CD4-positive, alpha-beta T cell treated with Interleukin-4 for 1 hour (primary cell): ENCODE measurements around the gene KCNIP4.

Experiments
- DNase-seq, 2 donors: peaks; one replicate each; pipeline ENCODE4 v3.0.0-alpha.2; 2020 to 2022

KCNIP4 gene

DNA sequence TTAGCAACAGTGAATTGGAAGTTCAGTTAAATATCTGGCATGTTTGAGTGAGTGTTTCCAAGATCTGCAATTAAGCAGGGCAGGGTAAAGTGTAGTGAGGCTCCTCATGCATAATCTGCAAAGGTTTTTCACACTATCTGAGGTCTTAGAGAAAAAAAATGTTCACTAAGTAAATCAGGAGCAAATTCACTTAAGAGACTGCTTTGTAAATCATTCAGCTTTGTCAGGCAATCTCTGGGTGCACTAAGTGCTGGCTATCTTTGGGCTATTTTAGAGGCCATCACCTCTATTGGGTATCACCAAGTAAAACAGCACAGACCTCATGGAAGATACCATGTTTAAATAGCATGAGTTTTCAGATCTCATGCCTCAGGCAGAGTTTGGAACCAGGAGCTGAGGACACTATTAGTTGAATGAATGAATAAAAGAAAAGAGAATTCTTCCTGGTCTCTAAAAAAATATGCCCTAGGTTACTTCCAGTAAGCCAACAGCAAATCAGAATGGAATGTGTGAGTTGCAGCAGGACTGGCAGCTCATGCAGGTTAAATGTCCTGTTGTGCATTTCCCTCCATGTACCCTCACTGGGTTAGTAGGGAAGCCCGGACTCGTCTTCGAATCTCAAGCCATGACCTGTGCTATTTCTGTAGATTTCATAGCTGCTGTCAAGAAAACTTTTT, 195.3 kb downstream of the KCNIP4 start:
- no peak for DNase-seq

GRCh38 chr4:21752616-21753015, 196.0 kb downstream of the KCNIP4 start:
- DNase-seq = no peak

GRCh38 chr4:21749924-21750323, 198.6 kb downstream of the KCNIP4 start:
- DNase-seq = no peak

DNA sequence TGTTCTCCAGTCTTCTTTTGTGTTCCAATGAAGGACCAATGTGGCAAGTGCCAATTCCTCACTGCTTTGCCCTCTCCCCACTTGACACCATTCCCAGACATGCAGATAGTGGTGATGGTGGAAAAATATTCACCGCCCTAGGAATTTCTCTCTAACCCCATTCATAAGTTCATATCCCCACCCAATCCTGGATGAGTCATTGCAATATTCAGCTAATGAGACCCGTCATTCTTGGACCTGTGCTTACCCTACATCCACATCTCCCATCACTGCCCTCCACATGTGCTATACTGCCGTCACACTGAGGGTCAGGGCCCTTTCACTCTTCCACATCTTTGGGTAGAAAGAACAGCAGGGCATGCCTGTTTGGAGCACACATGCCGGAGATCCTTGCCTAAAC, 199.2 kb downstream of the KCNIP4 start:
- DNase-seq = no peak

DNA sequence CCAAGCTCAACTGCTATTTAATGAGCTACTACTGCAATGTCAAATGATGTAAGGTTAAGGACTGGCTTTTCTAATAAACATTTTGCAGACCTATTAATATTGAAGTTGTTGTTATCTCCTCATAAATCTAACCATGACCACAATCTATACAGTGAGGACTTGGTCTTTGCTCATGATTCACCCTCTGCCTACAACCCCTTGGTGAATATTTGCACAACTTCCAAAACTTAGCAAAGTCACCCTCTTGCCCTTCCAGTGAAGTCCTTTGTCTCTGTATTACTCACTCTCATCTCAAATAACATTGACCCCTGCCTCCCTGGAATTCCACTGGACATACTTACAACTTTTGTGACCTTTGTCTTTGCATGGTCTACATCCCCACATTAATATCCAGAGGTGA, 204.5 kb downstream of the KCNIP4 start:
- no peak for DNase-seq

- DNase-seq = no peak
These were observed 206.2 kb downstream of the KCNIP4 start for GRCh38 chr4:21742326-21742725.

- no peak for DNase-seq
These were observed 209.8 kb downstream of the KCNIP4 start for GRCh38 chr4:21738821-21739220.

DNA sequence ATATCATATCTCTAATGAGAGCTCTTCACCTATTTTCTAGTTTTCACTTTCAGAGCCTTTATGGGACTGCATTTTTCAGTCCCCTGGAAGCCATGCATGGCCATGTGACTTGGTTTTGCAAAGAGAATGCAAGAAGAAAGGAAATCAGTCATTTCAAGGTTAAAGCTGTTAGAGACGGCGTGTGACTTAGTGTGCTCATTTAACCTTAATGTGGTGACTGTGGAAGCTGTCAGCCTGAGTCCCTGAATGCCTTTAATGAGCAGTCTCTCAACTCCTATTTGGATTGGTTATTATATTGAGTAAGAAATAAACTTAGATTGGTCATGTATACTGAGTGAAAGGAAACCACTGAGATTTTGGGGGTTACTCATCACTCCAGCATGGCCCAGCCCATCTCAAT, 212.7 kb downstream of the KCNIP4 start:
- DNase-seq = no peak

- DNase-seq = no peak
These were observed 214.5 kb downstream of the KCNIP4 start for GRCh38 chr4:21733894-21734630.

DNA sequence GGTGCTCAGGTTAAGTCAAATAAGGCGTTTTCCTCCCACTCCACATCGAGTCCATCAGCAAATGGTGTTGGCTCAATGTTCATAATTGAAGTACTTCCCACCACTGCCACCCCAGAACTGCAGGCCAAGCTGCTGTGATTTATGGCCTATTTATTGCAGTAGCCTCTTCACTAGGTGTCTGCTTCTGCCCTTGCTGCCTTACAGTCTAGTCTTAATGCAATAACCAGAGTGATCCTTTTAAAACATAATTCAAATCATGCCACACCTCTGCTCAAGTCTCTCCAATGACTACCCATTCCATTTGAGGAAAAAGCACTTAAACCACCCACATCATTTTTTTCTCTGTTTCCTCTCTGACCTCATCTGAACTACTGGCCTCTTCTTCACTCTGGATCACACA, 220.3 kb downstream of the KCNIP4 start:
- no peak for DNase-seq

- no peak for DNase-seq
These were observed 222.2 kb downstream of the KCNIP4 start for GRCh38 chr4:21726255-21726815.

DNA sequence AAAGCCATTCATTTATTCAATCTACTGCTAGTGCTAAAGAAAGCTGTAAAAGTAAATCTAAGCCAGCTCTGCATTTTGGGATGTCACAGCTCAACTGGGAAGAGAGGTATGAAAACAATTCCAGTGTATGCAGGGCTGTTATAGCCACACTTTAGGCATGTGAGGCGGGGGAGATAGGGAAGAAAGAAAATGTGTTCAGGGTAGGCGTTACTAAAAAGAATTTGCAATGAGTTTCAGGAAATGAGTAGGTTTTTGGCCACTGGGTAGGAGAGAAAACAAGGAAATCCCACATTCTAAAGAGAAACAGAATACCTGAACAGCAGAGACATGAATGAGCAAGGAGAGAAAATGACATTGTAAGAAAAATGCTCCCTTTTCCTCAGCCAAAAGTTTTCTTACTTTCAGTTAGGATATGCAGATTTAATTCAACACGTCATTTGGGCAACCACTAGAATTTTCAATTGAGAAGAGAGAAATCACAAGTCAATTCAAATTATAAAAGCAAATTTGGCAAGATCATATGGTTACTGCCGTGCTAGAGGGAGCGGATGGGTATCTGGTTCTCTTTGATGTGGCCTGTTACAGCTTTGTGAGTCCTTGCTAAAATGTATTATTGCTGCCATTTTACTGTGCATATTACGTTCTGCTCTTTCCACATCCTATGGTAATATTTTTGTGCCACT, 226.3 kb downstream of the KCNIP4 start:
- no peak for DNase-seq

- DNase-seq = no peak
These were observed 232.0 kb downstream of the KCNIP4 start for GRCh38 chr4:21716531-21716930.

DNA sequence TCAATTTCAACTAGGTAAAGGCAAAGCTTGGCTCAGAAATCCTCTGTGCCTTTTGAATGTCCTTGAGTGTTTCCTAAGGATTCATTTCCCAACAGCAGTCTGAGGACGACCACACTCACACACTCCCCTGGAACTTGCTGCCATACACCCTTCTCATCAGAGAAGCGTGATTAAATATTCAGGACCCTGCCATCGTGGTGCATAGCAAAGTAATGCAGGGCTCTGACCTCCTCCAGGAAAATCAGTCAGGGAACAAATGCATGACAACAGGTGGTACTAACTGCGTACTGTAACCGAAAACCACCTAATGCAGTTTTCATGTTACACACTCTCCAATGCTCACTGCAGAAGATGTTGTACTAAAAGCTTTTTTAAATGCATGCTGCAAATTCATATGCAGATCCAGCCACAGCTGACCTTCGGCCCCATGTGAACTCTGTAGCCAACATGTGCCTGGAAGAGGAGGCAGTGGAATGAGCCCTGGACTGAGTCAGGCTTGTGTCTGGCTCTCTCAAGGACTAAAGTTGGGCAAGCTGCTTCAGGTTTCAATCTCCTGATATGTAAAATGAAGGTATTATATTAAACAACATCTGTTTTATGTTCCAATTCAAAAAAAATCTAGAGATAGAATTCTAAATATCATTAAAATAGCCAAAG, 238.3 kb downstream of the KCNIP4 start:
- DNase-seq = no peak

GRCh38 chr4:21709761-21710160, 238.8 kb downstream of the KCNIP4 start:
- DNase-seq = no peak

DNA sequence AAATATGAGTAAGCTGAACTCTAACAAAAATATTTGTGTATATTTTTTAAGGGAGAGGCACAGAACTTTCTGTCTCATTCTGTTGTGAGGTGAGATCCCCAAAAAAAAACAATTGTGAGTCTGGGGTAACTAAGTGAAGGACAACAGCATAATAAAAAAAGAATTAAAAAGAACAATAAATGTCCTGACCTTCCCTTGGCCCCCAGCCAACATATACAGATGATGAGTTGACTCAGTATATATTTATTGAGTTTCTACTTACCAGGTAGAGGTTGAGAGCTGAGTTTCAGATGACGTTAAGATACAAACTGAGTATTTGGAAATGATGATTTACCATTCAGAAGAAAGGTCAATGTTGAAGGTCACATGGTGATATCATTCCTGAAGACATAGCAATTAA, 239.5 kb downstream of the KCNIP4 start:
- no peak for DNase-seq

GRCh38 chr4:21699446-21699845, 249.1 kb downstream of the KCNIP4 start:
- no peak for DNase-seq

DNA sequence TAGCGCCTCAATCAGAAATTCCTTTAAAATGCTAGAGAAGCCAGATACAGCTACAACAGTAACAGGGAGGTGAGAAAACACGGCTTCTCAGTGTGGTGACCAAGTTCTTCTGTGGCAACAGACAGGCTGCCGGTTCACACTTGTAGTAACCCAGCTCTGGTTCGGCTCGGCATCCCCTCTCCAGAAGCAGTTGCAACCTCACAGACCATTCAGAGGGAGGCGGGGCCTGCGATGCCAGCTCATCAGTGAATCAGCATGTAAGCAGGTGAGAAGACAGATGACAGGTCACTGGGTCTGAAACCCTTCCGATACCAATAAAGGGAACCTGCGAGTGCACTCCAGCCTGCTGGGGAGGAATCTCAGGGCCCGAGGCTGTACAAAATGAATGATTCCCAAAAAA, 251.0 kb downstream of the KCNIP4 start:
- DNase-seq = no peak

- DNase-seq = no peak
These were observed 253.4 kb downstream of the KCNIP4 start for GRCh38 chr4:21695141-21695540.

DNA sequence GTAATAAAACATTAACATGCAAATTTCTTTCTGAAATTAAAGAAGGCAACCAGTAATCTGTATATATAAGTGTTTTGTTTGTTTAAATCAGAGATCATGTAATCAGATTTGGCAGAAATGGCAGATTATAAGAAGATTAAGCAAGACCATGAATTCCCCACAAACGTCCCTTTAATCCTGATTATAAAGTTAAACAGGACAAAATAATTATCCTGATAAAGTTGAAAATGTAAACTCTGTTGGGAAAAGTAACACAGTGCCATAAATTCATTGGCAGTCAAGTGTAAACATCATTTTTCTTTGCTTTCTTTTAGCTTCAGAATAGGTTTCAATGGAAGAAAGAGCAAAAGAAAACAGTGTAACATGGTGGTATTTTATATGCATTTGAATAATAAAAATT, 256.3 kb downstream of the KCNIP4 start:
- no peak for DNase-seq

DNA sequence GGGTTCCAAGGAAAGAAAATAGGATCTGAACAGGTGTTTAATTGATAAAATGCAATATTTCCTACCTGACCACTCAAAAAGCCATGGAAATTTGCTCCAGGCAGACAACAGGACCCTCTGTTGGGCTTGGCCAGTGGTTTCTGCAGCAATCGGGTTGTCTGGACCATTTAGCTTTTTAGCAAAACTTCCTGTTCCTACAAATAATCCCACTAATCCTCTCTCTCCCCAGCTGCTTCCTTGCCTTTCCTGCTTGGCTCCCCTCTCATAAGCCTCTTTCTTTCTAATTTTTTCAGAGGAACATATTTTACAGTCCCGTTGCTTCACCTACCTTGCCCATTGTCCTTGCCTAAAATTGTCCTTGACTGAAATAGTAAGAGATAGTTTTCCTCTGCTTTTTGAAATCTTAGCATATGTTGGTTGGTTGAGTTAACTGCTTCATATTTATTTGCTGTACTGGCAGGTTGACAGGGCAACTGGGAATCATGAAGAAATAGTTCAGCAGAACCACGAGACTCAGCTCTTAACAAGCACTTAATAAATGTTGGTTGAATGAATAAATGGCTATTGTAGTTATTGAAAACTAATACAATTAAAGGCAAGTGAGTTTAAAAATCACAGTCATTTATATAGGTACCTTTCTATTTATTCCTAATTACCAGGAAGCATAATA, 259.8 kb downstream of the KCNIP4 start:
- no peak for DNase-seq

GRCh38 chr4:21685911-21686310, 262.7 kb downstream of the KCNIP4 start:
- no peak for DNase-seq
